GM19438 (cell line): ENCODE measurements around the gene FMN1.

Source experiments
- ATAC-seq: cut with Tn5 transposase; IDR thresholded peaks from one replicate; pipeline ENCODE4 v1.9.1; 2021; ENCODE audit warnings: low read depth; ENCODE audit not compliant: unreplicated experiment

FMN1 gene

GRCh38 chr15:33194704-33195670 is at the start of gene FMN1:
Gene FMN1 (minus strand): TSS chr15:33194714. CDS start chr15:33154914, 39,800 bp downstream.
- peak; percentile 99 for ATAC-seq

GRCh38 chr15:33243869-33244268 is 49.4 kb upstream of the FMN1 start:
- ATAC-seq: no peak

- ATAC-seq: no peak
Measured at GRCh38 chr15:33243393-33243792, 48.9 kb upstream of the FMN1 start.

GRCh38 chr15:33242669-33243191 is 48.2 kb upstream of the FMN1 start:
- ATAC-seq: no peak

GRCh38 chr15:33242165-33242564 is 47.7 kb upstream of the FMN1 start:
- ATAC-seq: no peak

GRCh38 chr15:33236841-33237509 is 42.5 kb upstream of the FMN1 start:
- no peak for ATAC-seq

GRCh38 chr15:33234020-33234461 is 39.5 kb upstream of the FMN1 start:
- ATAC-seq: no peak

GRCh38 chr15:33226559-33227181 is 32.2 kb upstream of the FMN1 start:
- peak; percentile 84 for ATAC-seq

- ATAC-seq: no peak
Measured at GRCh38 chr15:33218071-33218491, 23.6 kb upstream of the FMN1 start.

- no peak for ATAC-seq
Measured at GRCh38 chr15:33215941-33216872, 21.7 kb upstream of the FMN1 start.

- no peak for ATAC-seq
Measured at GRCh38 chr15:33211176-33211808, 16.8 kb upstream of the FMN1 start.

- ATAC-seq: no peak
Measured at GRCh38 chr15:33209575-33210481, 15.3 kb upstream of the FMN1 start.

GRCh38 chr15:33207646-33208045 is 13.1 kb upstream of the FMN1 start:
- no peak for ATAC-seq

- no peak for ATAC-seq
Measured at GRCh38 chr15:33206366-33206765, 11.9 kb upstream of the FMN1 start.

- no peak for ATAC-seq
Measured at GRCh38 chr15:33204926-33205325, 10.4 kb upstream of the FMN1 start.

GRCh38 chr15:33204087-33204486 is 9.6 kb upstream of the FMN1 start:
- no peak for ATAC-seq

- ATAC-seq: peak; percentile 82
Measured at GRCh38 chr15:33201491-33202231, 7.1 kb upstream of the FMN1 start.

- ATAC-seq: no peak
Measured at GRCh38 chr15:33200903-33201302, 6.4 kb upstream of the FMN1 start.
